Peyer's patch (tissue), 4 donors: ENCODE measurements around the gene RGMA.

Source experiments
- POLR2A ChIP-seq, 2 donors: fragments of 450-650 bp; IDR thresholded peaks; one replicate each; pipeline ENCODE4 v1.5.1; 2017; ENCODE audit warnings: antibody characterized with exemption in 2 of 2, mild to moderate bottlenecking in 2 of 2, moderate library complexity in 2 of 2
- TF ChIP-seq, protein P1 (sequence below), 6 experiments: fragments of 450-650 bp in 4 of 6; fragments of 200-600 bp in 2 of 6; sonication (generic) in 1 of 6; IDR thresholded peaks; one replicate each; pipeline ENCODE4 v1.5.1; 2017 to 2019; ENCODE audit warnings: antibody characterized with exemption in 6 of 6, mild to moderate bottlenecking in 3 of 6, moderate library complexity in 1 of 6

DNA sequence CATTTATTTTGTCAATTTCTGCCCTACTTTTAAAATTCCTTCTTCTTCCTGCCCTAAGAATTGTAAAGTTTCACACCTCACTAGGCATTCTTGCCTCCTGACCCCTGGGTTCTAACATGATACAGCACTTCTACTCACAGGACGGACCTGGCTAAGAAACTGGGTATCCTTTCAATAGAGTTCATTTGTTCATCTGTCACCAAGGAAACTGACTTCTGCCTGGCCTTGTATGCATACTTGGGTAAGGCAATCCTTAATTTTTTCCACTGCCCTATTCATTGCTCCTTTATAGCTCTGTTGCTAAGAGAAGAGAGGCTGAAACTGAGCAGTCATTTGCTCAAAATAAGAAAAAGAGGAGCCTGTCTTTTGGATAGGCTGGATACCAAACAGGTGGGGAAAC is 3.3 kb downstream of the RGMA start:
- TF ChIP-seq, protein P1, sequence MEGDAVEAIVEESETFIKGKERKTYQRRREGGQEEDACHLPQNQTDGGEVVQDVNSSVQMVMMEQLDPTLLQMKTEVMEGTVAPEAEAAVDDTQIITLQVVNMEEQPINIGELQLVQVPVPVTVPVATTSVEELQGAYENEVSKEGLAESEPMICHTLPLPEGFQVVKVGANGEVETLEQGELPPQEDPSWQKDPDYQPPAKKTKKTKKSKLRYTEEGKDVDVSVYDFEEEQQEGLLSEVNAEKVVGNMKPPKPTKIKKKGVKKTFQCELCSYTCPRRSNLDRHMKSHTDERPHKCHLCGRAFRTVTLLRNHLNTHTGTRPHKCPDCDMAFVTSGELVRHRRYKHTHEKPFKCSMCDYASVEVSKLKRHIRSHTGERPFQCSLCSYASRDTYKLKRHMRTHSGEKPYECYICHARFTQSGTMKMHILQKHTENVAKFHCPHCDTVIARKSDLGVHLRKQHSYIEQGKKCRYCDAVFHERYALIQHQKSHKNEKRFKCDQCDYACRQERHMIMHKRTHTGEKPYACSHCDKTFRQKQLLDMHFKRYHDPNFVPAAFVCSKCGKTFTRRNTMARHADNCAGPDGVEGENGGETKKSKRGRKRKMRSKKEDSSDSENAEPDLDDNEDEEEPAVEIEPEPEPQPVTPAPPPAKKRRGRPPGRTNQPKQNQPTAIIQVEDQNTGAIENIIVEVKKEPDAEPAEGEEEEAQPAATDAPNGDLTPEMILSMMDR (IDR thresholded peaks at IDR 0.05), result no peak
- no peak for TF ChIP-seq POLR2A (IDR thresholded peaks at IDR 0.05)
